GM12878 (cell line): ENCODE results near the gene LRRC45. TPM values are rescaled to one million over a fixed set of nuclear protein-coding genes. Genes with fewer than 3 reads are reported as not detected.

Experiments used
- ATAC-seq: fragments of 200-7000 bp; cut with Tn5 transposase; 3 replicates; pipeline ENCODE4 v1.9.1; 2020; ENCODE audit warnings: mild to moderate bottlenecking, moderate library complexity
- BruUV-seq: library from RNA; stranded (reverse); fragments of 400-500 nt; replicated peaks from 2 replicates; lab custom pipeline; 2021; lab: Mats Ljungman, UMichigan
- CTCF ChIA-PET: fragments of 300-600 bp; sonication (Branson Sonifier 250); formaldehyde crosslinking; extraction: SDS; loops from one replicate; lab custom pipeline; 2021; ENCODE audit warnings: inconsistent platforms; lab: Yijun Ruan, JAX
- POLR2A ChIA-PET: fragments of 350-600 bp; formaldehyde crosslinking; extraction: SDS; loops from one replicate; lab custom pipeline; 2021; ENCODE audit warnings: inconsistent platforms; lab: Charles Lee
- RAD21 ChIA-PET: fragments of 300-600 bp; sonication (Branson Sonifier 250); formaldehyde crosslinking; loops from one replicate; lab custom pipeline; 2023; ENCODE audit warnings: antibody characterized with exemption; ENCODE audit not compliant: unreplicated experiment; lab: Charles Lee
- SMC1A ChIA-PET: fragments of 300-600 bp; sonication (Branson Sonifier 250); formaldehyde crosslinking; loops from one replicate; lab custom pipeline; 2023; ENCODE audit not compliant: unreplicated experiment, uncharacterized antibody; lab: Charles Lee
- DNase-seq: peaks from one replicate; pipeline ENCODE4 v3.0.0-alpha.2; 2011; ENCODE audit warnings: low read depth, low spot score
- FAIRE-seq: peaks from 3 replicates; lab custom pipeline; 2011; peaks lifted over from hg19 to GRCh38; lab: Jason Lieb, UNC
- H2AFZ ChIP-seq: 2 replicates; pipeline ENCODE4 v1.6.0; 2011; ENCODE audit warnings: low read depth, low read length, control low read depth; ENCODE audit not compliant: control insufficient read depth
- H3K27ac ChIP-seq: 2 replicates; pipeline ENCODE4 v1.5.1; 2011; ENCODE audit warnings: control low read depth; ENCODE audit not compliant: control insufficient read depth, insufficient read depth
- H3K27me3 ChIP-seq, 2 experiments: replicated peaks in 1 of 2; 2 replicates each; pipeline versions ENCODE4 v1.6.0 to v1.6.1; 2011; ENCODE audit warnings: low read length in 1 of 2; ENCODE audit not compliant: control insufficient read depth in 2 of 2, insufficient read depth in 2 of 2
- H3K36me3 ChIP-seq, 2 experiments: 2 replicates each; pipeline ENCODE4 v1.5.1; 2011; ENCODE audit warnings: low read length in 1 of 2; ENCODE audit not compliant: control insufficient read depth in 2 of 2, insufficient read depth in 2 of 2
- H3K4me1 ChIP-seq: 2 replicates; pipeline ENCODE4 v1.6.1; 2011; ENCODE audit warnings: mild to moderate bottlenecking, low read length, moderate library complexity, mixed read lengths; ENCODE audit not compliant: control insufficient read depth, insufficient read depth
- H3K4me2 ChIP-seq: 2 replicates; pipeline ENCODE4 v1.6.0; 2011; ENCODE audit warnings: control low read depth; ENCODE audit not compliant: control insufficient read depth, insufficient read depth
- H3K4me3 ChIP-seq: fragments of 200-600 bp; sonication (generic); 2 replicates; pipeline ENCODE4 v1.5.1; 2016
- H3K79me2 ChIP-seq: 2 replicates; pipeline ENCODE4 v1.6.0; 2011; ENCODE audit warnings: low read length; ENCODE audit not compliant: control insufficient read depth, insufficient read depth
- H3K9ac ChIP-seq: 2 replicates; pipeline ENCODE4 v1.8.0; 2011; ENCODE audit warnings: low read length, control low read depth, mixed read lengths; ENCODE audit not compliant: control insufficient read depth, insufficient read depth
- H3K9me3 ChIP-seq: replicated peaks from 3 replicates; pipeline ENCODE4 v1.5.1; 2011; ENCODE audit warnings: mild to moderate bottlenecking, low read length; ENCODE audit not compliant: control insufficient read depth, insufficient read depth
- H4K20me1 ChIP-seq: 2 replicates; pipeline ENCODE4 v1.6.0; 2011; ENCODE audit not compliant: control insufficient read depth, insufficient read depth
- BCL11A ChIP-seq: IDR thresholded peaks from 2 replicates; pipeline ENCODE4 v1.6.1; 2011; ENCODE audit warnings: low read depth, low read length
- FOXK2 ChIP-seq: fragments of 450-650 bp; IDR thresholded peaks from 2 replicates; pipeline ENCODE4 v1.6.1; 2017; ENCODE audit warnings: mild to moderate bottlenecking, moderate library complexity
- HCFC1 ChIP-seq: fragments of 150-350 bp; IDR thresholded peaks from 2 replicates; pipeline ENCODE4 v1.6.1; 2014; ENCODE audit warnings: low read length
- JUND ChIP-seq: IDR thresholded peaks from 2 replicates; pipeline ENCODE4 v1.6.1; 2012; ENCODE audit warnings: low read depth, mild to moderate bottlenecking, low read length, improper control_type of control experiment, moderate library complexity
- MEF2A ChIP-seq: IDR thresholded peaks from 2 replicates; pipeline ENCODE4 v1.6.1; 2011; ENCODE audit warnings: low read depth, mild to moderate bottlenecking, low read length, moderate library complexity; ENCODE audit not compliant: insufficient read depth
- MEF2B ChIP-seq: fragments of 450-650 bp; IDR thresholded peaks from 2 replicates; pipeline ENCODE4 v1.6.1; 2018; ENCODE audit warnings: mild to moderate bottlenecking, moderate library complexity; ENCODE audit not compliant: partially characterized antibody, poor library complexity, severe bottlenecking
- STAT1 ChIP-seq: fragments of 450-650 bp; conservative IDR thresholded peaks from 2 replicates; pipeline ENCODE4 v1.6.1; 2014; ENCODE audit warnings: antibody characterized with exemption, mild to moderate bottlenecking
- TAF1 ChIP-seq: IDR thresholded peaks from 2 replicates; pipeline ENCODE4 v1.6.1; 2011; ENCODE audit warnings: mild to moderate bottlenecking, low read depth, low read length, borderline replicate concordance
- TCF7 ChIP-seq: IDR thresholded peaks from 2 replicates; pipeline ENCODE4 v1.6.1; 2014; ENCODE audit warnings: antibody characterized with exemption, borderline replicate concordance
- ZNF217 ChIP-seq: fragments of 450-650 bp; IDR thresholded peaks from 2 replicates; pipeline ENCODE4 v1.6.1; 2017; ENCODE audit warnings: antibody characterized with exemption, mild to moderate bottlenecking
- ZNF622 ChIP-seq: fragments of 450-650 bp; IDR thresholded peaks from 2 replicates; pipeline ENCODE4 v1.6.1; 2017; ENCODE audit warnings: mild to moderate bottlenecking, inconsistent platforms
- WGBS: methylation state at CpG from one replicate; pipeline ENCODE4 v1.1.6; 2016; ENCODE audit warnings: low lambda C conversion rate; ENCODE audit not compliant: insufficient replicate concordance, insufficient coverage; ENCODE audit errors: missing lambda C conversion rate; 5-methylcytosine and 5-hydroxymethylcytosine counted together
- in situ Hi-C: fragments of 300-500 bp; cut with MboI; formaldehyde crosslinking; loops from 9 replicates; pipeline ENCODE4 v1.14.3; 2018; ENCODE audit warnings: mixed read lengths
- intact Hi-C: fragments of 100-400 bp; cut with micrococcal nuclease; formaldehyde crosslinking; loops from one replicate; pipeline ENCODE4 v1.14.2; 2022; ENCODE audit not compliant: unreplicated experiment
- polyA plus RNA-seq, 11 experiments: library from polyadenylated mRNA; depleted of rRNA in 4 of 11; unstranded in 6 of 11; stranded (reverse) in 5 of 11; fragments of >200 nt; fragmentation: Nextera tagmentation in 4 of 11; fragmentation: Illumina TruSeq in 1 of 11; extraction: Ambion mirVana in 4 of 11; extraction: Trizol in 1 of 11; gene quantifications; 1 replicate in 1 of 11; 2 replicates in 10 of 11; pipeline versions ENCODE4 v1.2.1 to v1.2.3, GENCODE V29; 2011 to 2016; ENCODE audit warnings: inconsistent platforms in 2 of 11, missing spikeins in 2 of 11, low read depth in 1 of 11
- total RNA-seq, 4 experiments: library from RNA; depleted of rRNA in 3 of 4; stranded (reverse); fragments of >200 nt in 3 of 4; fragmentation: Illumina TruSeq in 1 of 4; extraction: Trizol in 1 of 4; gene quantifications; 2 replicates each; pipeline versions ENCODE4 v1.2.1 to v1.2.3, GENCODE V29; 2013 to 2021
- TF ChIP-seq, protein P1 (sequence below): IDR thresholded peaks from 2 replicates; pipeline ENCODE4 v1.6.1; 2011; ENCODE audit warnings: mild to moderate bottlenecking, low read depth, low read length, moderate library complexity; ENCODE audit not compliant: insufficient replicate concordance
- TF ChIP-seq, protein P2 (sequence below): fragments of 450-650 bp; formaldehyde crosslinking; IDR thresholded peaks from 2 replicates; pipeline ENCODE4 v1.4.0; 2022; ENCODE audit warnings: mild to moderate bottlenecking, moderate library complexity
- TF ChIP-seq, protein P3 (sequence below): fragments of 450-650 bp; IDR thresholded peaks from 2 replicates; pipeline ENCODE4 v1.6.1; 2017; ENCODE audit warnings: mild to moderate bottlenecking, low read depth, inconsistent platforms; ENCODE audit not compliant: poor library complexity, severe bottlenecking

LRRC45 gene
- total and polyA plus RNA-seq, 10 of the 15 experiments (the other 5 are each of a cell fraction or from before 2014, with no cell fraction given), result 0.03 to 27.7 (median 10.4) TPM

DNA sequence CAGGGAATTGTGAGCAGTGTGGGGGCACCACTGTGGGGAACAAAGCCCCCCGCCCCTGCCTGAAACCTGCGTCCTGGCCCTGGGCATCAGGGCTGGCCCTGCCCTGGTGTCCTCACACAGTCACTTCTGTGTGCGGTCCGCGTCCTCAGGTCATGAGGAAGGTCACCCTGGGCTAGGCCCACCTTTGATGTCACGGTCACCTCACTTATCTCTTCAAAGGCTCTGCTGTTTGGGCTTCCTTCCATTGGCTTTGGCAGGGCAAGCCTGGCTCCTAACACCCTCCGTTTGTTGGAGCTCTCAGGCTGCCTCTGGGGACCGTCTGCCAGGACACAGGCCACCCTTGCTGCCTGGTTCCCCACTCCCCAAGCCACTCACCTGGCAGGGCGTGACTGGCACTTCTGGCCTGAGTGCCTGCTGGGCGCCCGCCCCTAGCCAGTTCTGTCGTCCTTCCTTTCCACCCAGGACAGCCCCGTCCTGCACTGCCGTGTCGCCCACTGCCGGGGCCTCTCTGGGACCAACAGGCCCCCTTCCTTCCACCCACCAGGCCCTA, 9.3 kb upstream of the LRRC45 start:
- ChIA-PET POLR2A (no interaction called here), RAD21 (no interaction called here), SMC1A (no interaction called here), CTCF (interaction anchor here (1.3 kb wide), 1 partner anchor 54 kb away, joined by 3 read pairs; no protein-coding TSS in a partner anchor)
- no peak for TF ChIP-seq TCF7
- no peak for TF ChIP-seq JUND
- TF ChIP-seq, protein P1, sequence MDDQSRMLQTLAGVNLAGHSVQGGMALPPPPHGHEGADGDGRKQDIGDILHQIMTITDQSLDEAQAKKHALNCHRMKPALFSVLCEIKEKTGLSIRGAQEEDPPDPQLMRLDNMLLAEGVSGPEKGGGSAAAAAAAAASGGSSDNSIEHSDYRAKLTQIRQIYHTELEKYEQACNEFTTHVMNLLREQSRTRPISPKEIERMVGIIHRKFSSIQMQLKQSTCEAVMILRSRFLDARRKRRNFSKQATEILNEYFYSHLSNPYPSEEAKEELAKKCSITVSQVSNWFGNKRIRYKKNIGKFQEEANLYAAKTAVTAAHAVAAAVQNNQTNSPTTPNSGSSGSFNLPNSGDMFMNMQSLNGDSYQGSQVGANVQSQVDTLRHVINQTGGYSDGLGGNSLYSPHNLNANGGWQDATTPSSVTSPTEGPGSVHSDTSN, result no peak
- TF ChIP-seq HCFC1, result no peak
- TF ChIP-seq STAT1, result no peak
- TF ChIP-seq FOXK2, result no peak
- TF ChIP-seq, protein P2, sequence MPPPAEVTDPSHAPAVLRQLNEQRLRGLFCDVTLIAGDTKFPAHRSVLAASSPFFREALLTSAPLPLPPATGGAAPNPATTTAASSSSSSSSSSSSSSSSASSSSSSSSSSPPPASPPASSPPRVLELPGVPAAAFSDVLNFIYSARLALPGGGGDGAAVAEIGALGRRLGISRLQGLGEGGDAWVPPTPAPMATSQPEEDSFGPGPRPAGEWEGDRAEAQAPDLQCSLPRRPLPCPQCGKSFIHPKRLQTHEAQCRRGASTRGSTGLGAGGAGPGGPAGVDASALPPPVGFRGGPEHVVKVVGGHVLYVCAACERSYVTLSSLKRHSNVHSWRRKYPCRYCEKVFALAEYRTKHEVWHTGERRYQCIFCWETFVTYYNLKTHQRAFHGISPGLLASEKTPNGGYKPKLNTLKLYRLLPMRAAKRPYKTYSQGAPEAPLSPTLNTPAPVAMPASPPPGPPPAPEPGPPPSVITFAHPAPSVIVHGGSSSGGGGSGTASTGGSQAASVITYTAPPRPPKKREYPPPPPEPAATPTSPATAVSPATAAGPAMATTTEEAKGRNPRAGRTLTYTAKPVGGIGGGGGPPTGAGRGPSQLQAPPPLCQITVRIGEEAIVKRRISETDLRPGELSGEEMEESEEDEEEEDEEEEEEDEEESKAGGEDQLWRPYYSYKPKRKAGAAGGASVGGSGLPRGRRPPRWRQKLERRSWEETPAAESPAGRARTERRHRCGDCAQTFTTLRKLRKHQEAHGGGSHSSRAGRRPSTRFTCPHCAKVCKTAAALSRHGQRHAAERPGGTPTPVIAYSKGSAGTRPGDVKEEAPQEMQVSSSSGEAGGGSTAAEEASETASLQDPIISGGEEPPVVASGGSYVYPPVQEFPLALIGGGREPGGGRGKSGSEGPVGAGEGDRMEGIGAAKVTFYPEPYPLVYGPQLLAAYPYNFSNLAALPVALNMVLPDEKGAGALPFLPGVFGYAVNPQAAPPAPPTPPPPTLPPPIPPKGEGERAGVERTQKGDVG (CRISPR knock-in tag), result no peak
- no peak for TF ChIP-seq TAF1
- no peak for TF ChIP-seq BCL11A
- TF ChIP-seq ZNF217, result no peak
- no peak for TF ChIP-seq ZNF622
- no peak for TF ChIP-seq MEF2A
- TF ChIP-seq MEF2B, result no peak
- TF ChIP-seq, protein P3, sequence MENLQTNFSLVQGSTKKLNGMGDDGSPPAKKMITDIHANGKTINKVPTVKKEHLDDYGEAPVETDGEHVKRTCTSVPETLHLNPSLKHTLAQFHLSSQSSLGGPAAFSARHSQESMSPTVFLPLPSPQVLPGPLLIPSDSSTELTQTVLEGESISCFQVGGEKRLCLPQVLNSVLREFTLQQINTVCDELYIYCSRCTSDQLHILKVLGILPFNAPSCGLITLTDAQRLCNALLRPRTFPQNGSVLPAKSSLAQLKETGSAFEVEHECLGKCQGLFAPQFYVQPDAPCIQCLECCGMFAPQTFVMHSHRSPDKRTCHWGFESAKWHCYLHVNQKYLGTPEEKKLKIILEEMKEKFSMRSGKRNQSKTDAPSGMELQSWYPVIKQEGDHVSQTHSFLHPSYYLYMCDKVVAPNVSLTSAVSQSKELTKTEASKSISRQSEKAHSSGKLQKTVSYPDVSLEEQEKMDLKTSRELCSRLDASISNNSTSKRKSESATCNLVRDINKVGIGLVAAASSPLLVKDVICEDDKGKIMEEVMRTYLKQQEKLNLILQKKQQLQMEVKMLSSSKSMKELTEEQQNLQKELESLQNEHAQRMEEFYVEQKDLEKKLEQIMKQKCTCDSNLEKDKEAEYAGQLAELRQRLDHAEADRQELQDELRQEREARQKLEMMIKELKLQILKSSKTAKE, result no peak
- intact Hi-C loops, result no loop called here
- Histone ChIP-seq H2AFZ (no peak overlapping the region), H3K27me3 (no peaks in the 10 kb centered on the region), H3K9me3 (no peaks in the 10 kb centered on the region), H3K4me3 (no peak overlapping the region), H3K9ac (no peak overlapping the region), H3K4me2 (no peak overlapping the region), H3K36me3 (no peaks in the 10 kb centered on the region; a peak in 1 of 4 replicates), H3K27ac (no peak overlapping the region), H3K79me2 (no peaks in the 10 kb centered on the region), H3K4me1 (no peaks in the 10 kb centered on the region), H4K20me1 (no peaks in the 10 kb centered on the region)
- ATAC-seq, result no peak
- no peak for FAIRE-seq
- in situ Hi-C loops, result no loop called here
- 80% methylated on average over 16 of the region's 16 CpGs for WGBS
- DNase-seq, result no peak
- BruUV-seq, result no TSS peak
